NCI-H1092 treated with DMSO at 0.1 percent for 48 hours (cell line): ENCODE data around the gene RNASE9.
"Not testable (repeated sequence)": the region's sequence is repeated elsewhere in the genome, so short reads cannot be mapped to it uniquely, and the experiment has no call there.

Experiments
- DNase-seq: peaks from one replicate; lab custom pipeline; 2025; lab: John Stamatoyannopoulos, UW

Gene RNASE9

GRCh38 chr14:20560961-20561360 lies at the start of gene RNASE9:
Gene RNASE9 (minus strand): TSS chr14:20561047.
- DNase-seq: no peak

- peak; percentile 87 for DNase-seq
Observed at GRCh38 chr14:20610002-20610765, 49.3 kb upstream of the RNASE9 start.

- peak; percentile 91 for DNase-seq
Observed at GRCh38 chr14:20609215-20610001, 48.6 kb upstream of the RNASE9 start.

- no peak for DNase-seq
Observed at GRCh38 chr14:20608383-20609110, 47.7 kb upstream of the RNASE9 start.

- DNase-seq: no peak
Observed at GRCh38 chr14:20607617-20608016, 46.8 kb upstream of the RNASE9 start.

- DNase-seq: no peak
Observed at GRCh38 chr14:20606902-20607242, 46.0 kb upstream of the RNASE9 start.

GRCh38 chr14:20606190-20606901 lies 45.5 kb upstream of the RNASE9 start:
- DNase-seq: peak; percentile 8

- DNase-seq: no peak
Observed at GRCh38 chr14:20603813-20604690, 43.2 kb upstream of the RNASE9 start.

GRCh38 chr14:20602583-20602982 lies 41.7 kb upstream of the RNASE9 start:
- no peak for DNase-seq

- DNase-seq: no peak
Observed at GRCh38 chr14:20601522-20601921, 40.7 kb upstream of the RNASE9 start.

GRCh38 chr14:20597108-20597507 lies 36.3 kb upstream of the RNASE9 start:
- no peak for DNase-seq

- DNase-seq: not testable (repeated sequence)
Observed at GRCh38 chr14:20595726-20596125, 34.9 kb upstream of the RNASE9 start.

- DNase-seq: no peak
Observed at GRCh38 chr14:20592574-20592973, 31.7 kb upstream of the RNASE9 start.

GRCh38 chr14:20591235-20591634 lies 30.4 kb upstream of the RNASE9 start, which contains the start of gene RNASE12:
Gene RNASE12 (minus strand): TSS chr14:20591376. CDS start chr14:20590723, 653 bp downstream.
- no peak for DNase-seq

GRCh38 chr14:20587489-20588154 lies 26.8 kb upstream of the RNASE9 start, which contains the start of gene RNASE11:
Gene RNASE11 (minus strand): TSS chr14:20588001.
- DNase-seq: no peak

GRCh38 chr14:20583908-20584307 lies 23.1 kb upstream of the RNASE9 start:
- no peak for DNase-seq

GRCh38 chr14:20583142-20583541 lies 22.3 kb upstream of the RNASE9 start:
- no peak for DNase-seq

- no peak for DNase-seq
Observed at GRCh38 chr14:20580242-20580641, 19.4 kb upstream of the RNASE9 start.

- DNase-seq: no peak
Observed at GRCh38 chr14:20578784-20579502, 18.1 kb upstream of the RNASE9 start.

- DNase-seq: no peak
Observed at GRCh38 chr14:20578325-20578724, 17.5 kb upstream of the RNASE9 start.
